GM12892 (cell line): Measurements from ENCODE around the gene SIPA1L3.

Source experiments
- POLR2A ChIP-seq: IDR thresholded peaks from 2 replicates; pipeline ENCODE4 v1.6.1; 2011; ENCODE audit warnings: low read depth, low read length, control low read depth
- TAF1 ChIP-seq: IDR thresholded peaks from 2 replicates; pipeline ENCODE4 v1.6.1; 2011; ENCODE audit warnings: low read depth, mild to moderate bottlenecking, control low read depth, low read length, borderline replicate concordance

- TF ChIP-seq TAF1 (no peak), POLR2A (no peak)
These were observed 251.7 kb downstream of the SIPA1L3 start for GRCh38 chr19:38158730-38159129.
